Endothelial cell of umbilical vein (primary cell): ENCODE results near the gene NMT1. TPM values are rescaled to one million over a fixed set of nuclear protein-coding genes. Genes with fewer than 3 reads are reported as not detected.

Experiments
- BruUV-seq: library from RNA; stranded (reverse); fragments of 400-500 nt; replicated peaks from 2 replicates; lab custom pipeline; 2021; lab: Mats Ljungman, UMichigan
- CTCF ChIA-PET: fragments of 300-600, 350-600 bp; sonication (Branson Sonifier 250); formaldehyde crosslinking; loops from one replicate; lab custom pipeline; 2021; ENCODE audit warnings: antibody characterized with exemption, inconsistent platforms; lab: Charles Lee
- POLR2A ChIA-PET: fragments of 300-600, 350-600 bp; sonication (Branson Sonifier 250); formaldehyde crosslinking; loops from one replicate; lab custom pipeline; 2021; ENCODE audit warnings: antibody characterized with exemption, inconsistent platforms; lab: Charles Lee
- DNase-seq: peaks from one replicate; pipeline ENCODE4 v3.0.0-alpha.2; 2011; ENCODE audit warnings: low read depth, low spot score
- FAIRE-seq: peaks from 2 replicates; lab custom pipeline; 2011; peaks lifted over from hg19 to GRCh38; lab: Jason Lieb, UNC
- H2AFZ ChIP-seq: 2 replicates; pipeline ENCODE4 v1.6.0; 2012; ENCODE audit warnings: low read depth, low read length, control low read depth, inconsistent platforms
- H3K27ac ChIP-seq: 2 replicates; pipeline ENCODE4 v1.5.1; 2011; ENCODE audit warnings: low read depth, mild to moderate bottlenecking, control low read depth, low read length, moderate library complexity; ENCODE audit not compliant: insufficient read depth
- H3K27me3 ChIP-seq, 2 experiments: 2 replicates each; pipeline versions ENCODE4 v1.6.0 to v1.6.1; 2011; ENCODE audit warnings: low read length in 2 of 2, mixed read lengths in 1 of 2; ENCODE audit not compliant: control insufficient read depth in 2 of 2, insufficient read depth in 2 of 2
- H3K36me3 ChIP-seq, 2 experiments: 2 replicates in 1 of 2; 3 replicates in 1 of 2; pipeline ENCODE4 v1.5.1; 2011; ENCODE audit warnings: low read length in 2 of 2, mild to moderate bottlenecking in 1 of 2, moderate library complexity in 1 of 2; ENCODE audit not compliant: control insufficient read depth in 2 of 2, insufficient read depth in 2 of 2; ENCODE audit errors: extremely low read depth in 1 of 2
- H3K4me1 ChIP-seq: 3 replicates; pipeline ENCODE4 v1.5.1; 2011; ENCODE audit warnings: mild to moderate bottlenecking, low read length; ENCODE audit not compliant: control insufficient read depth, insufficient read depth; ENCODE audit errors: extremely low read depth
- H3K4me2 ChIP-seq: 2 replicates; pipeline ENCODE4 v1.6.1; 2011; ENCODE audit warnings: low read length, control low read depth, mixed read lengths; ENCODE audit not compliant: insufficient read depth
- H3K4me3 ChIP-seq, 3 experiments: fragments of 200-600 bp in 1 of 3; sonication (generic), shearing (Covaris generic) in 1 of 3; replicated peaks in 1 of 3; 2 replicates each; pipeline ENCODE4 v1.5.1; 2011 to 2016; ENCODE audit warnings: control low read depth in 3 of 3, low read length in 3 of 3, mild to moderate bottlenecking in 2 of 3, inconsistent platforms in 1 of 3, low read depth in 1 of 3, moderate library complexity in 1 of 3; ENCODE audit not compliant: insufficient read depth in 1 of 3
- H3K79me2 ChIP-seq: 2 replicates; pipeline ENCODE4 v1.6.0; 2012; ENCODE audit warnings: low read length, inconsistent platforms; ENCODE audit not compliant: control insufficient read depth, insufficient read depth
- H3K9ac ChIP-seq: replicated peaks from 2 replicates; pipeline ENCODE3; 2011; ENCODE audit warnings: low read length, control low read depth; ENCODE audit not compliant: insufficient read depth; ENCODE audit errors: extremely low read depth
- H3K9me1 ChIP-seq: replicated peaks from 3 replicates; pipeline ENCODE4 v1.6.0; 2011; ENCODE audit warnings: mild to moderate bottlenecking, low read length; ENCODE audit not compliant: control insufficient read depth, insufficient read depth; ENCODE audit errors: extremely low read depth
- H3K9me3 ChIP-seq: replicated peaks from 2 replicates; pipeline ENCODE4 v1.5.1; 2012; ENCODE audit warnings: low read length, inconsistent platforms; ENCODE audit not compliant: control insufficient read depth, insufficient read depth
- H4K20me1 ChIP-seq: replicated peaks from 2 replicates; pipeline ENCODE3; 2011; ENCODE audit warnings: mild to moderate bottlenecking, low read length; ENCODE audit not compliant: control insufficient read depth, insufficient read depth; ENCODE audit errors: extremely low read depth
- CTCF ChIP-seq, 2 donors: IDR thresholded peaks; 1 replicate in 1 of 2; 2 replicates in 1 of 2; pipeline ENCODE4 v1.5.1; 2011; ENCODE audit warnings: low read length in 2 of 2, mild to moderate bottlenecking in 2 of 2, moderate library complexity in 2 of 2, control low read depth in 1 of 2, inconsistent platforms in 1 of 2, low read depth in 1 of 2; ENCODE audit not compliant: insufficient read depth in 1 of 2; ENCODE audit errors: extremely low read depth in 1 of 2
- EZH2 ChIP-seq: IDR thresholded peaks from 2 replicates; pipeline ENCODE4 v1.6.1; 2012; ENCODE audit warnings: borderline replicate concordance, low read depth, mild to moderate bottlenecking, moderate library complexity, low read length, inconsistent platforms; ENCODE audit not compliant: severe bottlenecking
- FOS ChIP-seq: IDR thresholded peaks from 2 replicates; pipeline ENCODE4 v1.6.1; 2011; ENCODE audit warnings: mild to moderate bottlenecking, low read length, moderate library complexity, borderline replicate concordance; ENCODE audit not compliant: insufficient read depth
- GATA2 ChIP-seq: IDR thresholded peaks from 2 replicates; pipeline ENCODE4 v1.7.0; 2011; ENCODE audit warnings: low read depth, mild to moderate bottlenecking, moderate library complexity, mixed read lengths, low read length; ENCODE audit not compliant: insufficient read length, insufficient read depth
- JUN ChIP-seq: IDR thresholded peaks from 2 replicates; pipeline ENCODE4 v1.6.1; 2011; ENCODE audit warnings: borderline replicate concordance, low read depth; ENCODE audit not compliant: insufficient read length, insufficient read depth
- MAX ChIP-seq: IDR thresholded peaks from 2 replicates; pipeline ENCODE4 v1.6.1; 2011; ENCODE audit not compliant: insufficient read depth, insufficient read length
- MYC ChIP-seq: IDR thresholded peaks from one replicate; pipeline ENCODE4 v1.6.1; 2011; ENCODE audit warnings: mild to moderate bottlenecking, low read depth, low read length
- POLR2A ChIP-seq: IDR thresholded peaks from 2 replicates; pipeline ENCODE4 v1.6.1; 2012; ENCODE audit warnings: low read depth, mild to moderate bottlenecking, control low read depth, low read length
- POLR2AphosphoS5 ChIP-seq: IDR thresholded peaks from 2 replicates; pipeline ENCODE4 v1.6.1; 2012; ENCODE audit warnings: low read depth, mild to moderate bottlenecking, control low read depth, low read length, moderate library complexity; ENCODE audit not compliant: insufficient read depth
- dilution Hi-C: fragments of 300-500 bp; cut with MboI; formaldehyde crosslinking; loops from one replicate; pipeline ENCODE4 v1.15.0; 2019; ENCODE audit warnings: low sequenced_read_pairs; ENCODE audit not compliant: extremely low pct_ligation_motif_present
- intact Hi-C: fragments of 100-400 bp; cut with micrococcal nuclease; formaldehyde crosslinking; loops from one replicate; pipeline ENCODE4 v1.10.0; 2022
- polyA plus RNA-seq, 4 experiments: library from polyadenylated mRNA; depleted of rRNA in 3 of 4; stranded (reverse) in 3 of 4; unstranded in 1 of 4; fragments of >200 nt; gene quantifications; 2 replicates each; pipeline versions ENCODE4 v1.2.1 to v1.2.3, GENCODE V29; 2011 to 2012; ENCODE audit warnings: missing spikeins in 1 of 4
- total RNA-seq: library from RNA; stranded (reverse); gene quantifications from 2 replicates; pipeline ENCODE4 v1.2.3, GENCODE V29; 2021

The NMT1 gene
- total and polyA plus RNA-seq, 2 donors (not counting 3 experiments of a cell fraction or from before 2014, with no cell fraction given), result 37.6 to 135 TPM

GRCh38 chr17:45022288-45022648 is 38.8 kb upstream of the NMT1 start:
- Histone ChIP-seq H3K36me3 (peaks cover 0 to 2% of the 10 kb centered on the region in 2 experiments), H3K79me2 (no peaks in the 10 kb centered on the region), H3K9me1 (no peaks in the 10 kb centered on the region), H3K4me1 (peaks cover 17% of the 10 kb centered on the region), H3K4me3 (no peak overlapping the region), H3K27ac (no peak overlapping the region), H3K9me3 (no peaks in the 10 kb centered on the region), H3K27me3 (no peaks in the 10 kb centered on the region), H3K9ac (no peak overlapping the region), H4K20me1 (no peaks in the 10 kb centered on the region), H2AFZ (no peak overlapping the region), H3K4me2 (no peak overlapping the region)
- DNase-seq (no peak), FAIRE-seq (no peak)
- TF ChIP-seq FOS (no peak), JUN (no peak), POLR2AphosphoS5 (no peak), POLR2A (no peak), GATA2 (no peak)
- POLR2A ChIA-PET, result no interaction called here
- CTCF ChIA-PET, result interaction anchor here (0.6 to 13.8 kb wide), 30 partner anchors 9 to 263 kb away, joined by 3 to 331 read pairs (median 5); partner anchors contain the start of genes ACBD4, C1QL1, EFTUD2 and GFAP
- dilution Hi-C loops, result no loop called here
- intact Hi-C loops, result loop anchor here (1.0 kb wide), 2 partner anchors 102 to 247 kb away; no protein-coding TSS in a partner anchor
- no TSS peak for BruUV-seq

GRCh38 chr17:45022655-45023339 is 38.3 kb upstream of the NMT1 start:
- Histone ChIP-seq H4K20me1 (no peaks in the 10 kb centered on the region), H3K4me3 (no peak overlapping the region), H3K79me2 (no peaks in the 10 kb centered on the region), H3K27me3 (no peaks in the 10 kb centered on the region), H3K4me2 (no peak overlapping the region), H3K9me1 (no peaks in the 10 kb centered on the region), H3K4me1 (peaks cover 17% of the 10 kb centered on the region), H3K27ac (no peak overlapping the region), H2AFZ (no peak overlapping the region), H3K36me3 (peaks cover 0 to 2% of the 10 kb centered on the region in 2 experiments), H3K9me3 (no peaks in the 10 kb centered on the region), H3K9ac (no peak overlapping the region)
- BruUV-seq, result no TSS peak
- DNase-seq (no peak), FAIRE-seq (no peak)
- intact Hi-C loops (loop anchor here (1.0 kb wide), 2 partner anchors 102 to 247 kb away; no protein-coding TSS in a partner anchor), dilution Hi-C loops (no loop called here)
- ChIA-PET CTCF (interaction anchor here (0.6 to 13.8 kb wide), 27 partner anchors 8 to 264 kb away, joined by 3 to 331 read pairs (median 6); partner anchors contain the start of genes C1QL1, EFTUD2 and GFAP), POLR2A (no interaction called here)
- TF ChIP-seq POLR2AphosphoS5 (no peak), CTCF (IDR thresholded peaks at IDR 0.05; ENCODE audit: extremely low read depth in 1 of 2, insufficient read depth in 1 of 2, low read depth in 1 of 2, low read length in 2 of 2) (no peak), FOS (no peak), JUN (no peak), POLR2A (no peak), EZH2 (no peak), GATA2 (no peak), MYC (no peak), MAX (no peak)
